Measurements from ENCODE around the gene PEX3.

GRCh38 chr6:143451531-143451930 is 926 bp downstream of the PEX3 start:
- TF ChIP-seq POLR2A (IDR thresholded peaks at IDR 0.05): no peak
- TF ChIP-seq, protein P1, sequence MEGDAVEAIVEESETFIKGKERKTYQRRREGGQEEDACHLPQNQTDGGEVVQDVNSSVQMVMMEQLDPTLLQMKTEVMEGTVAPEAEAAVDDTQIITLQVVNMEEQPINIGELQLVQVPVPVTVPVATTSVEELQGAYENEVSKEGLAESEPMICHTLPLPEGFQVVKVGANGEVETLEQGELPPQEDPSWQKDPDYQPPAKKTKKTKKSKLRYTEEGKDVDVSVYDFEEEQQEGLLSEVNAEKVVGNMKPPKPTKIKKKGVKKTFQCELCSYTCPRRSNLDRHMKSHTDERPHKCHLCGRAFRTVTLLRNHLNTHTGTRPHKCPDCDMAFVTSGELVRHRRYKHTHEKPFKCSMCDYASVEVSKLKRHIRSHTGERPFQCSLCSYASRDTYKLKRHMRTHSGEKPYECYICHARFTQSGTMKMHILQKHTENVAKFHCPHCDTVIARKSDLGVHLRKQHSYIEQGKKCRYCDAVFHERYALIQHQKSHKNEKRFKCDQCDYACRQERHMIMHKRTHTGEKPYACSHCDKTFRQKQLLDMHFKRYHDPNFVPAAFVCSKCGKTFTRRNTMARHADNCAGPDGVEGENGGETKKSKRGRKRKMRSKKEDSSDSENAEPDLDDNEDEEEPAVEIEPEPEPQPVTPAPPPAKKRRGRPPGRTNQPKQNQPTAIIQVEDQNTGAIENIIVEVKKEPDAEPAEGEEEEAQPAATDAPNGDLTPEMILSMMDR (IDR thresholded peaks at IDR 0.05): no peak
